Measurements from ENCODE around the gene TRPT1. TPM values are rescaled to one million over a fixed set of nuclear protein-coding genes. Genes with fewer than 3 reads are reported as not detected.
"Not testable (repeated sequence)": the region's sequence is repeated elsewhere in the genome, so short reads cannot be mapped to it uniquely, and the experiment has no call there.

The TRPT1 gene
- total RNA-seq, 3 donors from 2014 or later (not counting 1 experiment from before 2014, with no cell fraction given) = 22.7 to 30.8 (median 28.5) TPM

- intact Hi-C loops (cut with micrococcal nuclease) = no loop called here
- ATAC-seq (peak; percentile 55 to 76 (median 65)), DNase-seq (peak; percentile 69 to 82)
- H3K4me1 ChIP-seq (ENCODE audit: control insufficient read depth, insufficient read depth, low read length) = peaks cover 62% of the 10 kb centered on the region
- WGBS (ENCODE audit: insufficient coverage) = 2% methylated on average over 59 of the region's 74 CpGs
- no peaks in the 10 kb centered on the region for H3K36me3 Mint-ChIP-seq
- TF ChIP-seq CTCF (IDR thresholded peaks at IDR 0.05) = no peak
- H3K4me3 Mint-ChIP-seq = peak within 1 kb of the TSS; percentile 85
- H3K4me3 ChIP-seq (ENCODE audit: low read length) = peak within 1 kb of the TSS; percentile 81
- H3K27me3 ChIP-seq (ENCODE audit: control insufficient read depth, insufficient read depth, low read length) = no peaks in the 10 kb centered on the region
- no peaks in the 10 kb centered on the region for H3K9me3 ChIP-seq (ENCODE audit: control insufficient read depth, insufficient read depth, low read length)
- H3K27me3 Mint-ChIP-seq (ENCODE audit: low read depth in 2 of 2) = no peaks in the 10 kb centered on the region
- H3K27ac Mint-ChIP-seq = peak within 1 kb of the TSS; percentile 69 to 81
- peaks cover 14 to 49% of the 10 kb centered on the region in 2 donors for H3K4me1 Mint-ChIP-seq
- H3K9me3 Mint-ChIP-seq = no peaks in the 10 kb centered on the region
- peak within 1 kb of the TSS; percentile 49 for H3K27ac ChIP-seq (ENCODE audit: low read length)
- peaks cover 10% of the 10 kb centered on the region for H3K36me3 ChIP-seq (ENCODE audit: control insufficient read depth, insufficient read depth, low read length)
These were observed 21.1 kb upstream of the TRPT1 start, which contains the start of gene PPP1R14B for GRCh38 chr11:64246871-64247728. TSS of gene PPP1R14B (minus strand) at chr11:64246943. CDS start at chr11:64246673, 270 bp downstream.

- H3K9me3 Mint-ChIP-seq; H3K9me3 ChIP-seq (ENCODE audit: control insufficient read depth, insufficient read depth, low read length); H3K36me3 Mint-ChIP-seq; H3K36me3 ChIP-seq (ENCODE audit: control insufficient read depth, insufficient read depth, low read length); H3K27me3 ChIP-seq (ENCODE audit: control insufficient read depth, insufficient read depth, low read length); H3K27ac ChIP-seq (ENCODE audit: low read length); DNase-seq; H3K4me3 ChIP-seq (ENCODE audit: low read length); intact Hi-C loops (cut with micrococcal nuclease); H3K27me3 Mint-ChIP-seq (ENCODE audit: low read depth in 2 of 2): not testable (repeated sequence)
- Mint-ChIP-seq H3K4me1 (peaks cover 14 to 47% of the 10 kb centered on the region in 2 donors), H3K27ac (peak overlapping the region in 1 of 2 donors; percentile 76), H3K4me3 (peak overlapping the region; percentile 83)
- peak; percentile 11 to 29 (median 24) for ATAC-seq
- under 1% methylated on average over 43 of the region's 43 CpGs for WGBS (ENCODE audit: insufficient coverage)
- peaks cover 60% of the 10 kb centered on the region for H3K4me1 ChIP-seq (ENCODE audit: control insufficient read depth, insufficient read depth, low read length)
These were observed 20.6 kb upstream of the TRPT1 start for GRCh38 chr11:64246621-64246870.

DNA sequence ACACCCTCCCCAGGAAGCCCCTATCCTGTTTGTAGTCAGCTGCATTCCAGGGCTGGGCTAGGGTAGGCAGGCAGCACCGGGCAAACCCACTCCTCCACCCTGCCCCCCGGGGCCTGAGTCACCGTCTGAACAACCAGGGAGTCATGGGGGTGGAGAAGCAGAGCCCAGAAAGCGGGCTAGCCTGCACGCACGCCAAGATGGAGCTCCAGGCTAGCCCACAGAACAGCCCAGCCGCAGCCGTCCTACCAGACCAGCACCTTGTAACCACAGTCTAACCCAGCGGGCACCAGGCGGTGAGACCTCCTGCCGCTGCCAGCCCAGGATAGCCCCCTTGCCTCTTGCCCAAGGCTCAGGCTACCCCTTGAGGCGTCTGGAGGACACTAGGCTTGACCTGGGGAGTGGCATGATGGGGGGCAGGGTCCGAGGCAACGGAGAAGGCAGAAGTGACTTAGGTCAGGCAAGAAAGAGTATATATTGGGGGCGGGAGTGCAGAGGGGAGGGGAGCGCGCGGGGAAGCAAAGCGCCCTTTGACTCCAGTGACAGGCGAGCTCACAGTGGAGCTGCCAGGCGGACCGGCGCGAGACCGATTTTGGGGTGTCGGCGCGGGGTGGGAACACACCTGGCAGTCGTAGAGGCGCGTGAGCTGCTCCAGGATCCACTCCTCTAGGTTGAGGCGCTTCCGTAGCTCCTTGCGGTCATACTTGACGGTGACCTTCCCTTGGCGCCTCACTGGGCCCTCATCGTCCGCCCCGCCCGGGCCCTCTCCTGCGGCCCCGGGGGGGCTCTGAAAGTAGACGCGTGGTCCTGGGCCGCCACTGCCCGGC is 20.0 kb upstream of the TRPT1 start:
- intact Hi-C loops (cut with micrococcal nuclease) = no loop called here
- H3K4me1 Mint-ChIP-seq = peaks cover 14 to 52% of the 10 kb centered on the region in 2 donors
- under 1% methylated on average over 46 of the region's 46 CpGs for WGBS (ENCODE audit: insufficient coverage)
- H3K36me3 ChIP-seq (ENCODE audit: control insufficient read depth, insufficient read depth, low read length) = peaks cover 10% of the 10 kb centered on the region
- H3K4me1 ChIP-seq (ENCODE audit: control insufficient read depth, insufficient read depth, low read length) = peaks cover 57% of the 10 kb centered on the region
- TF ChIP-seq CTCF (IDR thresholded peaks at IDR 0.05) = no peak
- no peaks in the 10 kb centered on the region for H3K36me3 Mint-ChIP-seq
- no peaks in the 10 kb centered on the region for H3K9me3 ChIP-seq (ENCODE audit: control insufficient read depth, insufficient read depth, low read length)
- no peak overlapping the region for H3K27ac ChIP-seq (ENCODE audit: low read length)
- H3K9me3 Mint-ChIP-seq = no peaks in the 10 kb centered on the region
- H3K27me3 ChIP-seq (ENCODE audit: control insufficient read depth, insufficient read depth, low read length) = no peaks in the 10 kb centered on the region
- H3K27me3 Mint-ChIP-seq (ENCODE audit: low read depth in 2 of 2) = no peaks in the 10 kb centered on the region
- H3K27ac Mint-ChIP-seq = peak overlapping the region; percentile 69 to 81
- DNase-seq (peak; percentile 62 to 73), ATAC-seq (peak in 1 of 3 donors; percentile 8)
- peak overlapping the region; percentile 81 for H3K4me3 Mint-ChIP-seq
- H3K4me3 ChIP-seq (ENCODE audit: low read length) = peak overlapping the region; percentile 53

DNA sequence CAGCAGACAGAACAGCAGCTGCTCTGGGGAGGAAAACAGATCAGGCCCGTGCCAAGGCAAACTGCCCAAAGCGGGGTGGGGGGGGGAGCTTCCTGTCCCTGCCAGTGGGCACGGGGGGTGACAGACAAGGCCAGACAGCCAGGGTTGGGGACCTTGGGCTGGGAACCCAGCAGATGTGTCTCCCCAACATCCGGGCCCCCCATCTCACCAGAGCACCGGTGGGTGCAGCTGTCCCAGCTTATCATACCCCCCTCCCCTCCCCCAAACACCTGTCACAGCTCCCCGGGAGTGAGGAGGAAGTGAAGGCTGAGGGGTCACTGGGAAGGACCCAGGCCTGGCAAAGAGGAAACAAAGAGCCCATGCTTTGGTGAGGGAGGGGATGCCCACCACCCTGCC is 19.4 kb upstream of the TRPT1 start:
- Histone ChIP-seq H3K9me3 (ENCODE audit: control insufficient read depth, insufficient read depth, low read length) (no peaks in the 10 kb centered on the region), H3K36me3 (ENCODE audit: control insufficient read depth, insufficient read depth, low read length) (peaks cover 10% of the 10 kb centered on the region), H3K4me3 (ENCODE audit: low read length) (peak overlapping the region; percentile 53), H3K27me3 (ENCODE audit: control insufficient read depth, insufficient read depth, low read length) (no peaks in the 10 kb centered on the region), H3K4me1 (ENCODE audit: control insufficient read depth, insufficient read depth, low read length) (peaks cover 55% of the 10 kb centered on the region), H3K27ac (ENCODE audit: low read length) (peak overlapping the region; percentile 14)
- no peak for TF ChIP-seq CTCF (IDR thresholded peaks at IDR 0.05)
- WGBS (ENCODE audit: insufficient coverage) = 0% methylated on average over 4 of the region's 6 CpGs
- H3K4me1 Mint-ChIP-seq = peaks cover 18 to 58% of the 10 kb centered on the region in 2 donors
- H3K36me3 Mint-ChIP-seq = no peaks in the 10 kb centered on the region
- H3K27me3 Mint-ChIP-seq (ENCODE audit: low read depth in 2 of 2) = no peaks in the 10 kb centered on the region
- DNase-seq (peak in 1 of 2 donors; percentile 67), ATAC-seq (no peak)
- H3K27ac Mint-ChIP-seq = peak overlapping the region; percentile 69 to 81
- no peaks in the 10 kb centered on the region for H3K9me3 Mint-ChIP-seq
- intact Hi-C loops (cut with micrococcal nuclease) = no loop called here
- peak overlapping the region; percentile 81 for H3K4me3 Mint-ChIP-seq
